WI38 (cell line): ENCODE results near the gene SUN2.

Experiments
- H3K4me3 ChIP-seq: 2 replicates; pipeline ENCODE4 v1.5.1; 2011; ENCODE audit warnings: low read depth, mild to moderate bottlenecking, control low read depth, low read length
- TF ChIP-seq, protein P1 (sequence below): IDR thresholded peaks from 2 replicates; pipeline ENCODE4 v1.5.1; 2012; ENCODE audit warnings: low read depth, mild to moderate bottlenecking, control low read depth, low read length

Gene SUN2

DNA sequence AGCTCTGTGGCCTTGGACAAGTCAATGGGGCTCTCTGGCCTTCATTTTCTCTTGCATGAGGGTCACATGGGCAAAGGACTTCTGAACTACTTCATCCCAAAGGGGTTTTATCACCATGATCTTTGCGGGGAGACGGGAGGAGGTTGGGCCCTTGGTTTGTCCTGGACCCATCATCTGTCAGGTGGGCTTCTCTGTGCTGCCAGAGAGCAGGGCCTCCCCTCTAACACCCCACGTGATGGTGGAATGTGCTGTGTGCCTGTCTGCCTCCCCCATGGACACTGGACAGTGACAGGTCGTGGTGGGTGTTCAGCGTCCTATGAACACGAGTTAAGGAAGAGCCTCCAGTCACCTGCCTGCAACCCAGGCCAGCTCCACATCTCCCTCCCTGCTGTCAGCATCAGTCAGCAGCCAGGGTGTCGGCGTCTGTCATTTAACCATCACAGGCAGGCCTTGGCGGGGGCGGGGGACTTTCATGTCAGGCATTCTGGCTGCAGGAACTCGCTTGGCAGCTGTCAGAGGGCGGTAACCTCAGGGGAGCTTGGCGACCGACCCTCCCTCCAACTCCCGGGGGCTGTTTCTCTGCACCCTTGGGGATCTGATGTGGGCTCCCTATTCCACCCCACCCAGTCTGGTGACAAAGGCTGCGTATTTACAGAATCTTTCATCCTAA lies 2.6 kb upstream of the SUN2 start:
- no peak overlapping the region for H3K4me3 ChIP-seq
- TF ChIP-seq, protein P1, sequence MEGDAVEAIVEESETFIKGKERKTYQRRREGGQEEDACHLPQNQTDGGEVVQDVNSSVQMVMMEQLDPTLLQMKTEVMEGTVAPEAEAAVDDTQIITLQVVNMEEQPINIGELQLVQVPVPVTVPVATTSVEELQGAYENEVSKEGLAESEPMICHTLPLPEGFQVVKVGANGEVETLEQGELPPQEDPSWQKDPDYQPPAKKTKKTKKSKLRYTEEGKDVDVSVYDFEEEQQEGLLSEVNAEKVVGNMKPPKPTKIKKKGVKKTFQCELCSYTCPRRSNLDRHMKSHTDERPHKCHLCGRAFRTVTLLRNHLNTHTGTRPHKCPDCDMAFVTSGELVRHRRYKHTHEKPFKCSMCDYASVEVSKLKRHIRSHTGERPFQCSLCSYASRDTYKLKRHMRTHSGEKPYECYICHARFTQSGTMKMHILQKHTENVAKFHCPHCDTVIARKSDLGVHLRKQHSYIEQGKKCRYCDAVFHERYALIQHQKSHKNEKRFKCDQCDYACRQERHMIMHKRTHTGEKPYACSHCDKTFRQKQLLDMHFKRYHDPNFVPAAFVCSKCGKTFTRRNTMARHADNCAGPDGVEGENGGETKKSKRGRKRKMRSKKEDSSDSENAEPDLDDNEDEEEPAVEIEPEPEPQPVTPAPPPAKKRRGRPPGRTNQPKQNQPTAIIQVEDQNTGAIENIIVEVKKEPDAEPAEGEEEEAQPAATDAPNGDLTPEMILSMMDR: no peak

DNA sequence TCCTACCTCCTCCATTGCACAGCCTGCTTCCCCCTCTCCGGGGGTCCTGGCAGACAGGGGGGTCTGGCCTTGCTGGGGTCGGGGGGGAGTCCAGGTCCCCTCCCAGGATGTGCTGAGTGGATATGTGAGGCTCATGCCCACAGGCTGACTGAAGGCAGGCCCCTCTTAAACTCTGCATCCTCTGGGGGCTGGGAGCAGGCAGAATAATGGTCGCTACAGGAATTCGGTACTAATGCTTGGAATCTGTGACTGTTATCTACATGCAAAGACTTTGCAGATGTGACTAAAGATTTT lies 1.6 kb upstream of the SUN2 start:
- TF ChIP-seq, protein P1: no peak
- no peak overlapping the region for H3K4me3 ChIP-seq

DNA sequence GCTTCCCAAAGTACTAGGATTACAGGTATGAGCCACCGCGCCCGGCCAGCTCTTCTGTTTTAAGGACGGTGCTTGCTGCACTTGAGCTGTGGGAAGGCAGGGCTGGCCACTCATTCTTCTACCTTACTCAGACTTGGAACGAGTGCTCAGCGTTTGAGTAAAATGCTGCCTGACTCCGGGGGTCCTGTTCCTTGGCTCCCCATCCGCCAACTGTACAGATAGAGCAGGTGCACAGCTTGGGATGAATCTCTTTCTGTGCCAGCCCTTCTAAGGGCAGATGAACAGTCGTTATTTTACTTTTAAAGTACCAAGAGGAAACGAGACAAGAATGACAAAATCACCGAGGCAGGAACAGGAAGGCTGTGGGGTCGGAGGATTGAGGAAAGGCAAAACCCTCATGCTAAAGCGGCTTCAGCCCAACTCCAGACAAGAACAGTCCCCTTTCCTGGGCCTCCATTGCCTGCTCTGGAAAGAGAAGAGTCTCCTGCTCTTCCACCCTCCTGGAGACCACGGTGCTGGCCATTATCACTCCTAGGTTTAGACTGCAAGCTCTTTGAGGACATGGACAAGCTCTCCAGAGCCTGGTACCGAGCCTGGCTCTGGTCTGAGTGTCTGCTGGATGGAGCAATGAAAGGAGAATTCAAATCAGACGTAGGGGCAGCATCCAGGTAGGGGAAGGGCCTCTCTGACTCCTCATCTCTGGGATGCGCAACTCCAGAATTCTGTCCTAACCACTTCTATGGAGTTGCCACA lies 1.1 kb upstream of the SUN2 start:
- TF ChIP-seq, protein P1: no peak
- H3K4me3 ChIP-seq: peak overlapping the region; percentile 76

DNA sequence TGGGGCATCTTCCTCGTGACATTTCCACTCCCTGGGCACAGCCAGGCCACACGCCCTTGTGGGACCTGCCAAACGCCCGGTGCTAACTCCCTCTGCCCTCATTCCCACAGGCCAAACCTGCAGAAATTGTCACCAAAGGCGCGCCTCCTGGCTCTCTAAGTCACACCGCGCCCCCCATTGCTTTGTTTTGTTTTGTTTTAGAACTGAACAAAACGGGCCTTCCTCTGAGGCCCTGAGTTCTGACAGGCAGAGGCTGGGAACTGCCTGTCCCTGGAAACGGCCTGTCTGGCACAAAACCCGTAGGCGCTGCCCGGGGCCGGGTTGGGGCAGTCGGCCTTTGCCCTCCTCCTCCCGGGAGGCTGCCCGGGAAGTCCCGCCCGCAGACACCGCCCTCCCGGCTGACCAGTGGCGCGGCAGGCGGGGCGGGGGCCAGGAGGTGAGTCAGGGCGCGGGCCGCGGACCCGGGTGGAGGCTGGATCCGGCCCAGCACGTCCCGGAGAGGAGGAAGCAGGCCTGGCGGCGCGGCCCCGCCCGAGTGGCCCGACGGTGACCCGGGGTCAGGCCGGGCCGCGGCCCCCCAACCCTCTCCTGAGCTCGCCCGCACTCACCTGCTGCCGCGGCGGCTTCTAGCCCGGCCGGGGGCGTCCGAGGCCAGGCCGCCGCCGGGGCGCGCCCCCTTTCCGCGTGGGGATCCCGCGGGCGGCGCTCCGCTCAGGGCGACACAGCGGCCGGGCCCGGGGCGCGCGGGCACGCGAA lies 465 bp downstream of the SUN2 start:
- TF ChIP-seq, protein P1: no peak
- peak overlapping the region; percentile 76 for H3K4me3 ChIP-seq

DNA sequence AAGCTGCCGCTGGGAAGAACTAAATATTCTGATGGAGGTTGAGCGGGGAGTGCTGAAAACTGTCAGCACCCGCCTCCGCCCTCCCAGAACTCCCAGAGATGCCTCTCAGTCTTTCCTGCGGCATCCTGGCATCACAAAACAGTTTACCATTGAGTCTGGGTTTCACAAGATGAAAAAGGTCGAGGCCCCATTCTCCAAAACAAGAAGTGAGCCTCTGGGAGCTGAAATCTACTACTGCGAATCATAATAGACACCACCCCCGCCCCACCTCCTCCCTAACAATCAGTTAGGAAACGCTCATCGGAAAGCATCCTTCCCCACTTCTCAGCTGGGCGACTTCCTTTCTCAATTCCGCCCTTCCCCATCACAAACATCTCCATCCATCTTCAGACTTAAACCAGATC lies 1.0 kb downstream of the SUN2 start:
- TF ChIP-seq, protein P1: no peak
- peak overlapping the region; percentile 76 for H3K4me3 ChIP-seq

DNA sequence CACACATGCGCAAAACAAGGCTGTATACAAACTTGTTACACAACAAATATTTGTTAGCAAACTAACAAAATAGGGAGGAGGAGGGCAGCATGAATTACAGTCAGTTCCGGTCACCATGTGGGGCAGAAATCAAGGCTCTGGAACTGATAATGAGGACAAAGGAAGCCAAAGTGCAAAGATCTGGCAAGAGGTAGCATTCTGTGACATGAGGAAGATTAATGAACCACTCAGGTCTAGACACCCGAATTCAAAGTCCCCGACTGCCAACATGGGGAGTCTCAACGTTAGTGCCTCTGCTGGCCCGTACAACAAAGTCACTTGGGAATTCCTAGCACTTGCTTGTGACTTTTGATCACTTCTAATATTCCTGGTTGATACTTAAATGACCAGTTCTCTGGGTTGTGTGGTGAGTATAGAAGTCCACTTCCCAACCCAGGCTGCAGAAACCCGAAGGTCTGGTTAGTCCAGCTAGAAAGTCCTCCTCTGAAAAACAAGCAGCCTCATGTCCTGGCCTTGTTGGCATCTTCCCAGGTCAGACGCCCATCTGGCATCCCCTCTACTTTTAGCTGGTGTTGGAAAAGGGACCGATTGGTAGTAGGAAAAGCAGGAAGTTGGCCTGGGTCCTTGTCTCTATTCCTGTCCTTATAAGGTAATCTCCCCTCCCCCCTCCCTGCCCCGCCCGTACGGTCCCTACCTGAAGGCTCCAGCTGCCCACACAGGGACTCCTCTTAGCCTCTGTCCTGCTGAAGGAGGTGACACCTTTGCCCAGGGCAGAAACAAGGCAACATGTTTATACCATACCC lies 1.6 kb downstream of the SUN2 start:
- TF ChIP-seq, protein P1: no peak
- peak overlapping the region; percentile 76 for H3K4me3 ChIP-seq
